Peyer's patch (tissue), 4 donors: ENCODE data around the gene CEP164. TPM values are rescaled to one million over a fixed set of nuclear protein-coding genes. Genes with fewer than 3 reads are reported as not detected.

Experiments
- DNase-seq, 3 donors: peaks; one replicate each; pipeline ENCODE4 v3.0.0-alpha.2; 2017 to 2019
- H3K27ac ChIP-seq, 4 donors: fragments of 200-600 bp; sonication (generic); one replicate each; pipeline ENCODE4 v1.5.1; 2016 to 2019
- H3K27me3 ChIP-seq, 2 donors: fragments of 200-600 bp; sonication (generic); one replicate each; pipeline ENCODE4 v1.5.1; 2019
- H3K36me3 ChIP-seq, 3 donors: fragments of 200-600 bp; sonication (generic); one replicate each; pipeline ENCODE4 v1.5.1; 2016 to 2019
- H3K4me1 ChIP-seq, 4 donors: fragments of 200-600 bp; sonication (generic); one replicate each; pipeline ENCODE4 v1.5.1; 2016 to 2019
- H3K4me3 ChIP-seq, 4 donors: fragments of 200-600 bp; sonication (generic); 1 replicate in 3 of 4; 2 replicates in 1 of 4; pipeline ENCODE4 v1.5.1; 2016 to 2019; ENCODE audit warnings: mild to moderate bottlenecking in 1 of 4
- H3K9me3 ChIP-seq, 4 donors: fragments of 200-600 bp; sonication (generic); one replicate each; pipeline ENCODE4 v1.5.1; 2016 to 2019; ENCODE audit warnings: mild to moderate bottlenecking in 1 of 4
- CTCF ChIP-seq, 6 experiments: fragments of 450-650 bp in 4 of 6; fragments of 200-600 bp in 2 of 6; sonication (generic) in 1 of 6; IDR thresholded peaks; one replicate each; pipeline ENCODE4 v1.5.1; 2017 to 2019; ENCODE audit warnings: antibody characterized with exemption in 6 of 6, mild to moderate bottlenecking in 3 of 6, moderate library complexity in 1 of 6
- POLR2A ChIP-seq, 2 donors: fragments of 450-650 bp; IDR thresholded peaks; one replicate each; pipeline ENCODE4 v1.5.1; 2017; ENCODE audit warnings: antibody characterized with exemption in 2 of 2, mild to moderate bottlenecking in 2 of 2, moderate library complexity in 2 of 2
- total RNA-seq, 4 donors: library from RNA; depleted of rRNA; stranded (reverse); fragments of >200 nt; gene quantifications; one replicate each; pipeline ENCODE4 v1.1.0, GENCODE V29; 2016

Gene CEP164
- total RNA-seq, 4 donors from 2014 or later: 12.3 to 45.4 (median 27.2) TPM

DNA sequence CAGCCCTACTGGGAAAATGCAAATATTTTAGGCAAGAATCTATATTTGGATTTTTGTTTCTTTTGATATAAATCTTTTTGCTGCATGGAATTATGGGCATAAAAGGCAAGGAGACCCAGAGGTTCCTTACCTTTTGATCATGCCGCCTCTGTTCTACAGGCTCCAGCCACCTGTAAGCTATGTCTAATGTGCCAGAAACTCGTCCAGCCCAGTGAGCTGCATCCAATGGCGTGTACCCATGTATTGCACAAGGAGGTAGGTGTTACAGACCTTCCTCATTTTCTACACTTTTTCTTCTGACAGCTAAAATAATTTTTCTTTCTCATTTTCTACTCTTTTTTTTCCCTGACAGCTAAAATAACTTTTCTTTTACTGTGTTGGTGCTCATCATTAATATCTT is 44.7 kb upstream of the CEP164 start:
- Histone ChIP-seq H3K4me3 (no peak overlapping the region), H3K4me1 (no peaks in the 10 kb centered on the region), H3K27ac (no peak overlapping the region), H3K36me3 (peaks cover 0 to 53% (median 0%) of the 10 kb centered on the region in 3 donors), H3K27me3 (no peaks in the 10 kb centered on the region), H3K9me3 (no peaks in the 10 kb centered on the region)
- TF ChIP-seq POLR2A (IDR thresholded peaks at IDR 0.05) (no peak), CTCF (IDR thresholded peaks at IDR 0.05) (no peak)
- no peak for DNase-seq

DNA sequence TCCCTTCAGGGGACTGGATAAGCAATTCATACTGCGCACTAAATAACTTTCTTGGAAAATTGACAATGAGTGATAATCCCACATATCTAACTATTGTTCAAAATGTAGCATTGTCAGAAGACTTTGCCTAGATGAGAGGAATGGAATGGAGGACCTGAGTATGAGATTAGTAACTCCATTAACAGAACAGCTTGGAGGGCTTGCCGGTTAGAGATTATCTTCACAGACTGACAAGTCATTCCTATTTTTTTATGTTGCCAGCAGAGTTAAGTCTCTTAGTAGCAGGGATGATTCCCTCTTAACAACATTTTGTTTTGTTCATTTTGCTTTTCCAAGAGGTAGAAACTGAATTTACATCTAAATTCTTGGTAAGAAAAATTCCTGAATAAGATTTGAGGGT is 43.6 kb upstream of the CEP164 start:
- Histone ChIP-seq H3K36me3 (peaks cover 0 to 58% (median 0%) of the 10 kb centered on the region in 3 donors), H3K27ac (no peak overlapping the region), H3K27me3 (no peaks in the 10 kb centered on the region), H3K4me3 (no peak overlapping the region), H3K9me3 (no peaks in the 10 kb centered on the region), H3K4me1 (no peaks in the 10 kb centered on the region)
- TF ChIP-seq POLR2A (IDR thresholded peaks at IDR 0.05) (no peak), CTCF (IDR thresholded peaks at IDR 0.05) (no peak)
- DNase-seq: no peak

DNA sequence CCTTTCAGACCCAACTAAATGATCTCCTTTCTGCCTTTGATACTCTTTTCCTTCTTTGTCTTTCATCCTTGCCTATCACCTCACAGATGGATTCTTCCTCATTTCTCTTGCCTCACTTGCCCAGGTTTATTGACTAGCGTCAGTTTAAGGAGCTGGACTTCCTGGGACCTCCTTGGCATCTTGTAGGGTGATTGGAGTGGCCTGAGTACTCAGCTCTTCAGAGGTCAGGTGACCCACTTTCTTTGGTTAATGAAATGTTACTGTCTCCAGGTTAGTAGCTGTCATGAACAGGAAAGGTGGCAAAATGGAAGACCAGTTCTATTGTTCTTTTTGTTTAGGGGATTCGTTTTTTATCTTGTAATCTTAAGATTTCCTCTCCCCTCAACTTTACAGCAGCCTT is 41.1 kb upstream of the CEP164 start:
- TF ChIP-seq CTCF (IDR thresholded peaks at IDR 0.05) (no peak), POLR2A (IDR thresholded peaks at IDR 0.05) (no peak)
- no peaks in the 10 kb centered on the region for H3K27me3 ChIP-seq
- no peaks in the 10 kb centered on the region for H3K9me3 ChIP-seq
- H3K4me3 ChIP-seq: no peak overlapping the region
- H3K4me1 ChIP-seq: no peaks in the 10 kb centered on the region
- no peak overlapping the region for H3K27ac ChIP-seq
- H3K36me3 ChIP-seq: peaks cover 0 to 61% (median 0%) of the 10 kb centered on the region in 3 donors
- DNase-seq: no peak

- Histone ChIP-seq H3K27me3 (no peaks in the 10 kb centered on the region), H3K4me1 (no peaks in the 10 kb centered on the region), H3K4me3 (no peak overlapping the region), H3K36me3 (peaks cover 0 to 52% (median 0%) of the 10 kb centered on the region in 3 donors), H3K9me3 (no peaks in the 10 kb centered on the region), H3K27ac (no peak overlapping the region)
- no peak for DNase-seq
- TF ChIP-seq CTCF (IDR thresholded peaks at IDR 0.05): no peak
- no peak for TF ChIP-seq POLR2A (IDR thresholded peaks at IDR 0.05)
Observed at GRCh38 chr11:117287668-117288067, 40.0 kb upstream of the CEP164 start.

GRCh38 chr11:117289795-117290194 is 37.9 kb upstream of the CEP164 start:
- H3K4me3 ChIP-seq: no peak overlapping the region
- H3K27me3 ChIP-seq: no peaks in the 10 kb centered on the region
- no peak for DNase-seq
- H3K36me3 ChIP-seq: peaks cover 0 to 36% (median 0%) of the 10 kb centered on the region in 3 donors
- TF ChIP-seq CTCF (IDR thresholded peaks at IDR 0.05) (no peak), POLR2A (IDR thresholded peaks at IDR 0.05) (no peak)
- no peaks in the 10 kb centered on the region for H3K9me3 ChIP-seq
- H3K27ac ChIP-seq: no peak overlapping the region
- no peaks in the 10 kb centered on the region for H3K4me1 ChIP-seq

- Histone ChIP-seq H3K36me3 (peaks cover 0 to 34% (median 0%) of the 10 kb centered on the region in 3 donors), H3K4me3 (no peak within 1 kb of the TSS), H3K9me3 (no peaks in the 10 kb centered on the region), H3K27me3 (no peaks in the 10 kb centered on the region), H3K4me1 (no peaks in the 10 kb centered on the region), H3K27ac (no peak within 1 kb of the TSS)
- TF ChIP-seq POLR2A (IDR thresholded peaks at IDR 0.05): no peak
- no peak for TF ChIP-seq CTCF (IDR thresholded peaks at IDR 0.05)
- no peak for DNase-seq
Observed at GRCh38 chr11:117290809-117291396, 36.8 kb upstream of the CEP164 start, which contains the start of gene BACE1-AS. TSS of gene BACE1-AS (plus strand) at chr11:117291346.
